ENCODE results near the gene BACH1. TPM values are rescaled to one million over a fixed set of nuclear protein-coding genes. Genes with fewer than 3 reads are reported as not detected.

The BACH1 gene
- total and polyA plus RNA-seq, 2 of the 8 experiments (the other 6 are each of a cell fraction or from before 2014, with no cell fraction given), result 6.9 to 50.7 TPM

GRCh38 chr21:29254550-29254949 is 44.2 kb upstream of the BACH1 start:
- ChIA-PET POLR2A (ENCODE audit: partially characterized antibody) (no interaction called here), CTCF (ENCODE audit: partially characterized antibody) (interaction anchor here (1.1 to 1.3 kb wide), 2 partner anchors 11 to 80 kb away, joined by 3 read pairs; no protein-coding TSS in a partner anchor)
- Histone ChIP-seq H2BK20ac (ENCODE audit: low read length) (no peak overlapping the region), H4K20me1 (replicated peaks in 1 of 2; ENCODE audit: control insufficient read depth in 1 of 2, insufficient read depth in 2 of 2, low read length in 2 of 2) (no peaks in the 10 kb centered on the region), H3K9me3 (ENCODE audit: insufficient read depth in 2 of 2, low read depth in 1 of 2, low read length in 1 of 2) (peaks cover 4 to 14% of the 10 kb centered on the region in 2 experiments; a peak in 2 of 4 replicates), H2AFZ (ENCODE audit: low read length) (no peak overlapping the region), H3K23ac (ENCODE audit: insufficient read length) (no peak overlapping the region), H3K9ac (replicated peaks in 1 of 4; ENCODE audit: extremely low read depth in 1 of 4, low read depth in 3 of 4, low read length in 3 of 4) (no peak overlapping the region), H3K27me3 (replicated peaks in 1 of 4; ENCODE audit: control insufficient read depth in 3 of 4, extremely low read depth in 1 of 4, insufficient read depth in 3 of 4, low read length in 3 of 4) (no peaks in the 10 kb centered on the region; a peak in 1 of 7 replicates), H3K79me1 (ENCODE audit: low read depth, low read length) (no peaks in the 10 kb centered on the region), H2BK12ac (ENCODE audit: low read depth, low read length) (no peak overlapping the region), H3K4me2 (ENCODE audit: insufficient read depth in 1 of 2, low read depth in 2 of 2, low read length in 2 of 2) (no peak overlapping the region), H2BK5ac (ENCODE audit: low read depth, low read length) (no peak overlapping the region), H3K4ac (replicated peaks; ENCODE audit: insufficient read length, low read depth, low read length) (no peak overlapping the region), H3K18ac (ENCODE audit: extremely low read depth, low read length) (no peak overlapping the region), H4K8ac (ENCODE audit: extremely low read depth, insufficient read depth, low read length) (no peak overlapping the region), H3K79me2 (ENCODE audit: control insufficient read depth in 1 of 2, insufficient read depth in 2 of 2, low read length in 2 of 2) (no peaks in the 10 kb centered on the region), H3K56ac (replicated peaks; ENCODE audit: insufficient read length, low read depth, low read length) (no peak overlapping the region), H3K4me1 (replicated peaks in 1 of 4; ENCODE audit: control insufficient read depth in 3 of 4, insufficient read depth in 4 of 4, low read length in 3 of 4) (no peaks in the 10 kb centered on the region), H4K5ac (ENCODE audit: insufficient read length, low read depth, low read length) (no peak overlapping the region), H3K27ac (ENCODE audit: low read depth, low read length) (no peak overlapping the region), H4K91ac (replicated peaks; ENCODE audit: insufficient read length, low read length) (no peak overlapping the region), H3K4me3 (ENCODE audit: extremely low read depth in 1 of 4, insufficient read depth in 2 of 4, low read depth in 3 of 4, low read length in 4 of 4) (no peak overlapping the region), H3K36me3 (ENCODE audit: control insufficient read depth in 2 of 4, insufficient read depth in 4 of 4, low read length in 3 of 4) (no peaks in the 10 kb centered on the region), H3K14ac (ENCODE audit: insufficient read length) (no peak overlapping the region), H2AK5ac (ENCODE audit: low read depth, low read length) (no peak overlapping the region), H2BK120ac (replicated peaks; ENCODE audit: low read depth, low read length) (no peak overlapping the region), H2BK15ac (ENCODE audit: low read length) (no peak overlapping the region), H3K23me2 (ENCODE audit: low read depth, low read length) (no peaks in the 10 kb centered on the region)
- WGBS, 2 experiments (ENCODE audit: extremely low coverage in 1 of 2, insufficient coverage in 1 of 2, insufficient read length in 1 of 2, insufficient replicate concordance in 2 of 2, low coverage in 1 of 2, low lambda C conversion rate in 2 of 2, missing lambda C conversion rate in 1 of 2), result 81% methylated on average over 1 of the region's 1 CpG; no CpG with 5 or more reads in 1 of the 2 experiments
- DNase-seq (ENCODE audit: low read depth in 1 of 2, low spot score in 2 of 2) (no peak), FAIRE-seq (no peak)
- TF ChIP-seq ASH2L (IDR thresholded peaks at IDR 0.05; ENCODE audit: low read length) (no peak), CTBP2 (IDR thresholded peaks at IDR 0.05; ENCODE audit: borderline replicate concordance, insufficient read depth, insufficient read length, low read length) (no peak), CHD1 (IDR thresholded peaks at IDR 0.05; ENCODE audit: low read depth, low read length) (no peak), SAP30 (IDR thresholded peaks at IDR 0.05; ENCODE audit: insufficient read depth, insufficient replicate concordance, low read length) (no peak), FOSL1 (IDR thresholded peaks at IDR 0.05; ENCODE audit: insufficient read depth, low read depth, low read length) (no peak)

All from H1 (cell line).